Stimulated activated naive CD8-positive, alpha-beta T cell treated with anti-CD3 and anti-CD28 coated beads, Interleukin-15, Interleukin-2, amounts not matched to agents 100 ng/mL and 50 ng/mL, for 24 hours (primary cell): ENCODE measurements around the gene CDC42BPA.
"Not testable (repeated sequence)": the region's sequence is repeated elsewhere in the genome, so short reads cannot be mapped to it uniquely, and the experiment has no call there.

Experiments
- H3K27ac Mint-ChIP-seq: one replicate; pipeline ENCODE4 v1.8.0; 2021; ENCODE audit warnings: mild to moderate bottlenecking, mixed read lengths
- H3K27me3 Mint-ChIP-seq: one replicate; pipeline ENCODE4 v1.8.0; 2021; ENCODE audit warnings: mixed read lengths
- H3K36me3 Mint-ChIP-seq: one replicate; pipeline ENCODE4 v1.8.0; 2021; ENCODE audit warnings: low read depth, mixed read lengths
- H3K4me1 Mint-ChIP-seq: one replicate; pipeline ENCODE4 v1.8.0; 2021; ENCODE audit warnings: low read depth, mixed read lengths
- H3K4me3 Mint-ChIP-seq: one replicate; pipeline ENCODE4 v1.8.0; 2021; ENCODE audit warnings: mild to moderate bottlenecking, mixed read lengths
- H3K9me3 Mint-ChIP-seq: one replicate; pipeline ENCODE4 v1.8.0; 2021; ENCODE audit warnings: mixed read lengths

The CDC42BPA gene

DNA sequence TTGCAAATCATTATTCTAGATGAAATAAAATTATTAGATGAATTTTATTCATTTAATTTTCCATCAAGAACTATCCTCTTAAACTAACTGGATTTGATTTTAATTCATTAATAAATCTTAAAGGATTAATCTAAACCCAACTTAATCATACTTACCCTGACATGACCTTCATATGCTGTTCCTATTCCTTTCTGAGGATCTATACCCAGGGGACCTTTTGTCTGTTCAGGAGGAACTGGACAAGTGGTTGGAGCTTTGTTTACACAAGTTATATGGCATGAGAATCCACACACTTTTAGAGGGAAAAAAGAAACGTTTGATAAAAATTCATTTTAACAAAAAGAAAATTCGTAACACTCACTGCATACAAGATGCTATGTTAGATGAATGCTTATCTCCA, 283.0 kb downstream of the CDC42BPA start:
- peaks cover 4% of the 10 kb centered on the region for H3K9me3 Mint-ChIP-seq
- no peak overlapping the region for H3K27ac Mint-ChIP-seq
- peaks cover 3% of the 10 kb centered on the region for H3K4me1 Mint-ChIP-seq
- no peaks in the 10 kb centered on the region for H3K36me3 Mint-ChIP-seq
- no peak overlapping the region for H3K4me3 Mint-ChIP-seq
- H3K27me3 Mint-ChIP-seq, result no peaks in the 10 kb centered on the region

DNA sequence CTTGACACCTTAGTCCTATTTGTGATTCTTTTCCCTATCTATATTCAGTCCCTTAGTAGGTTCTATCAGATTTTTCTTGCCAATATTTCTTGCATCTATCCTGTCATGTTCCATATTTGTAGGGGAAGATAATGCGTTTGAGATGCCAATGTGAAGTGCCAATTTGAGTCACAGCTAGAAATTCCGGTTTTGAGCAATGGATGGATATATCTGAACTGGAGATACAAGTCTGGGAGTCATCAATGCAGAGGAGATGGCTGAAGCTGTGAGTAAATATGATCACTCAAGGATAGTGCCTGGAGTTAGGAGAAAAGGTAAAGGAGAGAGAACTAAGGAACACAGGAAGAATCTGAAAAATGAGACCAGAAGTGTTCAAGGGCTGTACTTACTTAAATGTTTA, 284.4 kb downstream of the CDC42BPA start:
- H3K4me3 Mint-ChIP-seq, result no peak overlapping the region
- H3K36me3 Mint-ChIP-seq, result no peaks in the 10 kb centered on the region
- H3K9me3 Mint-ChIP-seq, result peaks cover 4% of the 10 kb centered on the region
- no peak overlapping the region for H3K27ac Mint-ChIP-seq
- H3K27me3 Mint-ChIP-seq, result no peaks in the 10 kb centered on the region
- H3K4me1 Mint-ChIP-seq, result peaks cover 3% of the 10 kb centered on the region

DNA sequence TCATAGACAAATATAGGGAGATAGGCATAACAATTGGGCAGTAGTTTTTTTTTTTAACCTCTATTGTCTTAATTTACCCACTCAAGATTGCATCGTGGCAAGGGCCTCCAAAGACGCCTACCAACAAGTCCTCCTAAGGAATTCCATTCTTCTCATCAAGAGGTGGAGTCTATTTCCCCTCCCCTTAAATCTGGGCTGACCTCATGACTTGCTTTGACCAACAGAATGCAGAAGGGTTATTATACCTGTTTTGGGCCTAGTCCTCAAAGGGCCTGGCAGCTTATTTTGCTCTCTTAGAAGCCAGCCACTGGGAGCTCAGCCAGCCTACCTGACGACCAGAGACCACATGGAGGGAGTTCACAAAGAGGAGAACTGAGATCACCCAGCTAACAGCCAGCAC, 285.9 kb downstream of the CDC42BPA start:
- H3K4me1 Mint-ChIP-seq, result peaks cover 3% of the 10 kb centered on the region
- no peak overlapping the region for H3K27ac Mint-ChIP-seq
- no peak overlapping the region for H3K4me3 Mint-ChIP-seq
- H3K27me3 Mint-ChIP-seq, result no peaks in the 10 kb centered on the region
- H3K36me3 Mint-ChIP-seq, result no peaks in the 10 kb centered on the region
- H3K9me3 Mint-ChIP-seq, result peaks cover 4% of the 10 kb centered on the region

DNA sequence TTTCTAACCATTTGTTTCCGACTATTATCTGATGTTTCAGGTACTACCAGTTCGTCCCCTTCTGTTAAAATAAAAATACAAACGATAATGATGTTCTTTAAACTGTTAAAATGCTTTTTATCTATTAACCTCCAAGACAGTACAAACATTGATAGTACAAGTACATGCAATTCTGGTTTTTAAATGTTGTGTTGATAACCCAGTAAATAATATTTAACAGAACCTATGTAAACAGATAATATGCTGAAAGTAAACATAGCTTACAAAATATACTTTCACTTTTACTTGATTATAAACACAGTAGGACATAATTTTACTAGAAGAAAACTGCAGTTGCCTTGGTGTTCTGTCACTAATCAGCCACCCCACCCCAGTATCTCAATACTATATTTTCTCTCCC, 301.3 kb downstream of the CDC42BPA start:
- Mint-ChIP-seq H3K9me3 (peaks cover 8% of the 10 kb centered on the region), H3K4me1 (no peaks in the 10 kb centered on the region), H3K36me3 (no peaks in the 10 kb centered on the region), H3K4me3 (no peak overlapping the region), H3K27me3 (no peaks in the 10 kb centered on the region), H3K27ac (no peak overlapping the region)

DNA sequence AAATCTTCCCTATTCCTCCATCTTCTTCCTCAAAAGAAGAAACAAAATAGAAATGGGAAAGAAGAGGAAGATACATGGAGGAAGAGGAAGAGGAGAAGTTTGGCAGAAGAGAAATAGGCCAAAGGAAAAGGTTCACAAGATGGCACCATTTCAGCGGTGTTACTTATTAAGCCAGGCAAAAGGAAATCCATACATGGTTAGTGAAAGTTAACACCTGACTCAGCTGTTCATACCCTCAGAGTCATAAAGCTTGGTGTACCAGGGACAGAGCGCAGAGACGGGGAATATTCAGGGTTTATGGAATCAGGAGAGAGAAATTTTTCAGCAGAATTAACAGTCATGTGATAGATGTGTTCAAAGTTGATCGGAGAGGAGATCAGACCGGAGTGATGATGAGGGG, 307.6 kb downstream of the CDC42BPA start:
- Mint-ChIP-seq H3K27ac (no peak overlapping the region), H3K4me1 (no peaks in the 10 kb centered on the region), H3K4me3 (no peak overlapping the region), H3K27me3 (no peaks in the 10 kb centered on the region), H3K9me3 (no peaks in the 10 kb centered on the region), H3K36me3 (no peaks in the 10 kb centered on the region)

DNA sequence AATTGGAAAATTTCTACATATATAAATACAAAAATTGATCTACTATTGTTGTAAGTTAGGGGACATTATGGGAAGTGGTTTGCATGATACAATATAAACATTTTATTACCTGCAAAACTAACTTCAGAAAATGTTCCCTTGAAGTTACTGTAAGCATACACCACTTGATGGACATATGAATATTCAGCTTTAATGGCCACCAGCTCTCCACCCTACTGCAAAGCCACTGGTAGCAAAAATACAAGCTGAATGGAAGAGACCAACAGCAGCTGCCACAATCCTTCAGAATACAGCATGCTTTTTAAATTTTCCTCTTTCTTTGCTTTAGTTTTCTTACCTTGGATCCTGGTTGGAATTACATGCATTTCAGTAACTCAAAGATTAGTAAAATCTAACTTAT, 308.4 kb downstream of the CDC42BPA start:
- no peak overlapping the region for H3K27ac Mint-ChIP-seq
- no peaks in the 10 kb centered on the region for H3K27me3 Mint-ChIP-seq
- H3K9me3 Mint-ChIP-seq, result no peaks in the 10 kb centered on the region
- H3K4me1 Mint-ChIP-seq, result no peaks in the 10 kb centered on the region
- H3K4me3 Mint-ChIP-seq, result no peak overlapping the region
- no peaks in the 10 kb centered on the region for H3K36me3 Mint-ChIP-seq

DNA sequence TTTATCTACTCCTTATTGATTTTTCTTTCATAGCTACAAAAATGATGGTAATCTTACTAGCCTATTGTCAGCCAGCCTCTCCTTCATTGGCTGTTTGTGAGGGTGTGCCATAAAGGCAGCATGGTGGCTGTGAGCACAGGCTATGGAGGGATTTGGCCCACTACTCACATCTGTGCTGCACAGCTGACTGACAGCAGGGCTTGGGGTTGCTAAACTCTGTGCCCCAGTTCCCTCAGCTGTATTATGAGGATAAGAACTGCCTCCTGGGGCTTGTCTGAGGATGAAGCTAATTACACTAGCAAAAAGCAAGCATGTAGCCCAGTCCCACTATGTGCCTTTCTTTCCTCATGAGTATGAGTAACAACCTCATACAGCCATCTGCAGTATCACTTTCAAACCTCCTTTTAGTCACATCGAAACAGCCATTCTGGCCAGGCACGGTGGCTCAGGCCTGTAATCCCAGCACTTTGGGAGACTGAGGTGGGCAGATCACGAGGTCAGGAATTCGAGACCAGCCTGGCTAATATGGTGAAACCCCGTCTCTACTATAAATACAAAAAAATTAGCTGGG, 312.0 kb downstream of the CDC42BPA start:
- no peaks in the 10 kb centered on the region for H3K36me3 Mint-ChIP-seq
- no peaks in the 10 kb centered on the region for H3K9me3 Mint-ChIP-seq
- no peaks in the 10 kb centered on the region for H3K27me3 Mint-ChIP-seq
- H3K27ac Mint-ChIP-seq, result no peak overlapping the region
- H3K4me1 Mint-ChIP-seq, result no peaks in the 10 kb centered on the region
- no peak overlapping the region for H3K4me3 Mint-ChIP-seq

DNA sequence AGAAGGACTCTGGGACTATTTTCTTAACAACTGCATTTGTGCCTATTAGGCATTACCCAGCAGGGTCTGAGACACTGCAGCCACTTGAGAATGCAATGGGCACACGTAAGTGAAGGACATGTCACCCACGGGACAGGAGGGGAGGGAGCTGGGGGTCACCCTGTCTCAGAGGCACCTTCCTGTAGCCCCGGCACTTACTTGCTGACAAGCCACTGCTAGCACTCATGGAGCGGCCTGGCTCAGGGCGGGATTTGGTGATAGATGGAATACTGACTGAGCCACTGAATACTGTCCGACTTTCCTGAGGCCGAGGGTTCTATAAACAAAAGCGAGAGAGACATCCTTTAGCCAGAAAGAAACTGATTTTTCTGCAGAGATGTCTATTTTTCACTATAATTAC, 313.5 kb downstream of the CDC42BPA start:
- H3K36me3 Mint-ChIP-seq, result no peaks in the 10 kb centered on the region
- no peak overlapping the region for H3K27ac Mint-ChIP-seq
- no peaks in the 10 kb centered on the region for H3K27me3 Mint-ChIP-seq

DNA sequence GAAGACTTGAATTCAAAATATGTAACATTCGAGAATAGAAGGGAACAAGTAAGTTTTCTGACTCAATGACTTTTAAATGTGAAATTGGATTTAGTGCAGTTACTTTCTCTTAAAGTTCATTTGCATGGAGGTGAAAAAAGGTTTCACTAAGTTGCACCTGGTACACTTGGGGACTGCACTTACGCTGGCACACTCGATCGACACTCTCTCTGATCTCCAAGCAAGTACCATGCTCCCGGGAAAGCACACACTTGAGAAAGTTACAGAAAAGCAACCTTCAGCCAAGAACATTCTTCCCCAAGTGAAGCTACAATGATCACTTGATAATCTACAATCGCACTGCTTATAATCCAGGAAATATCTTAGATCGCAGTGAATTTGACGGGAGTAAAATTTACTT, 315.1 kb downstream of the CDC42BPA start:
- H3K4me1 Mint-ChIP-seq, result no peaks in the 10 kb centered on the region
- H3K27me3 Mint-ChIP-seq, result no peaks in the 10 kb centered on the region
- H3K4me3 Mint-ChIP-seq, result no peak overlapping the region
- H3K9me3 Mint-ChIP-seq, result no peaks in the 10 kb centered on the region
- H3K27ac Mint-ChIP-seq, result no peak overlapping the region
- no peaks in the 10 kb centered on the region for H3K36me3 Mint-ChIP-seq

More for the DNA sequence above, 313.5 kb downstream of the CDC42BPA start:
- H3K4me1 Mint-ChIP-seq, result no peaks in the 10 kb centered on the region
- H3K4me3 Mint-ChIP-seq, result no peak overlapping the region
- H3K9me3 Mint-ChIP-seq, result no peaks in the 10 kb centered on the region

DNA sequence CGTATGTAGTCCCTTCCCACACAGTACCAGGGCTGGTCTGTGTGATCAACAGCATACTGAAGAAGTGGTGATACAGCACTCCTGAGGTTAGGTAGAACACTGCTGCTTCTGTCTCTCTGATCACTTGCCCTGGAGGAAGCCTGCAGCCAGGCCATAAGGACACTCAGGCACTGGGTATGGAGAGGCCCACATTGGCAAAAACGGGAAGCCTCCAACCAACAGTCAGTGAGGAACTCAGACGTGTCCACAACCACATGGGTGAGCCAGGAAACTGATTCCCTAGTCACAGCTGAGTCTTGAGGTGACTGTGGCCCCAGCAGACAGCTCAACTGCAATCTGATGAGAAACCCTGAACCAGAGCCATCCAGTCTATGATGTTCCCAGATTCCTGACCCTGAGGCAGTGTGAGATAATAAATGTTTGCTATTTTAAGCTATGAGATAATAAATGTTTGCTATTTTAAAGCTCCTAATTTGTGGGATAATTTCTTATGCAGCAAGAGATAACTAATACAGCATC, 315.7 kb downstream of the CDC42BPA start:
- no peaks in the 10 kb centered on the region for H3K27me3 Mint-ChIP-seq

DNA sequence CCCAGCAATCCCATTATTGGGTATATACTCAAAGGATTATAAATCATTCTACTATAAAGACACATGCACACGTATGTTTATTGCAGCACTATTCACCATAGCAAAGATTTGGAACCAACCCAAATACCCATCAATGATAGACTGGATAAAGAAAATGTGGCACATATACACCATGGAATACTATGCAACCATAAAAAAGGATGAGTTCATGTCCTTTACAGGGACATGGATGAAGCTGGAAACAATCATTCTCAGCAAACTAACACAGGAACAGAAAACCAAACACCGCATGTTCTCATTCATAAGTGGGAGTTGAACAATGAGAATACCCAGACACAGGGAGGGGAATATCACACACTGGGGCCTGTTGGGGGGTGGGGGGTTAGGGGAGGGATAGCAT, 318.7 kb downstream of the CDC42BPA start:
- not testable (repeated sequence) for H3K4me3 Mint-ChIP-seq, H3K27me3 Mint-ChIP-seq, H3K9me3 Mint-ChIP-seq, H3K4me1 Mint-ChIP-seq, H3K27ac Mint-ChIP-seq, H3K36me3 Mint-ChIP-seq

More for the DNA sequence above, 315.7 kb downstream of the CDC42BPA start:
- no peaks in the 10 kb centered on the region for H3K9me3 Mint-ChIP-seq
- no peaks in the 10 kb centered on the region for H3K4me1 Mint-ChIP-seq
- no peak overlapping the region for H3K4me3 Mint-ChIP-seq
- no peaks in the 10 kb centered on the region for H3K36me3 Mint-ChIP-seq
- no peak overlapping the region for H3K27ac Mint-ChIP-seq

DNA sequence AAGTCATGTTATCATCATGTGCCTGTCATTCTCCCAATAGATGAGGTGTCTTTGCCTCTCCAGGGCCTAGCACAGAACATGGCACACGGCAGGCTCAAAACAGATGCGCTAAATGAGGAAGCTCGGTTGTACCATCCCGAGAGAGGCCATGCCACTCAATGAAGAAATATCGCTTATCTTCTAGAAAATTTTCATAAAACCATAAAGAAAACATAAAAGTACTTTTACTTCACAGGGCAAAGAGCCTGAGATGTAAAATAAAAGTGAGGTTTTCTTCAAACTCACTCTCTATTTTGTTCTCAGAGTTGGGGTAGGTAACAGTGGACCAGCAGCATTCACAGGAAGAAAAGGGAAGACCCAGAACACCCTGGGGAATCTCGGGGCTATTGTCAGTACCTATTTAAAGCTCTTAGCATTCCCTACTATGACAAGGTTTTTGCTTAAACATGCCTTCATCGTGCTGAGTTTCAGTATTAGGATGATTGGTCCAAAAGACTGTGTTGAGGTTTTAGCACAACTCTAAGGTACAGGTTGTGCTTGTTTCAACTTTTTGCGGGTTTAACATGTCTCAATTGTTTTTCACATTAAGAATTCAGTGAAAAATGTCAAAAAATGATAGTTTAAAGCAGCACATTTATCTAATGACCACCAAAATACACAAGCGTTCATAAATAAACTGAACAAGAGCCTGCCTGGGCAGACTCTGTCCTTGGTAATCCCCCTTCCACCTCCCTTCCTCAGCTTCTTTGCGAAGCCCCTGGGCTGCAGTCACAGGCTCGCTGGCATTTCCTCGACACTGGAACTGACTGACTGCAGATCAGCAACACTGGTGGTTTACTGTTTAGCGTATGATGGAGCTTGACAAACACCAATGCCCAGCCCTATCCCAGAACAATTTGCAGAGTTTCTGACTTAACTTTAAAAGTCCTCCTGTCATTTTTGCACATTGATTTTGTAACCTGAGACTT, 322.6 kb downstream of the CDC42BPA start:
- Mint-ChIP-seq H3K27ac (no peak overlapping the region), H3K9me3 (no peaks in the 10 kb centered on the region), H3K4me3 (no peak overlapping the region), H3K4me1 (peaks cover 2% of the 10 kb centered on the region), H3K36me3 (no peaks in the 10 kb centered on the region), H3K27me3 (no peaks in the 10 kb centered on the region)

DNA sequence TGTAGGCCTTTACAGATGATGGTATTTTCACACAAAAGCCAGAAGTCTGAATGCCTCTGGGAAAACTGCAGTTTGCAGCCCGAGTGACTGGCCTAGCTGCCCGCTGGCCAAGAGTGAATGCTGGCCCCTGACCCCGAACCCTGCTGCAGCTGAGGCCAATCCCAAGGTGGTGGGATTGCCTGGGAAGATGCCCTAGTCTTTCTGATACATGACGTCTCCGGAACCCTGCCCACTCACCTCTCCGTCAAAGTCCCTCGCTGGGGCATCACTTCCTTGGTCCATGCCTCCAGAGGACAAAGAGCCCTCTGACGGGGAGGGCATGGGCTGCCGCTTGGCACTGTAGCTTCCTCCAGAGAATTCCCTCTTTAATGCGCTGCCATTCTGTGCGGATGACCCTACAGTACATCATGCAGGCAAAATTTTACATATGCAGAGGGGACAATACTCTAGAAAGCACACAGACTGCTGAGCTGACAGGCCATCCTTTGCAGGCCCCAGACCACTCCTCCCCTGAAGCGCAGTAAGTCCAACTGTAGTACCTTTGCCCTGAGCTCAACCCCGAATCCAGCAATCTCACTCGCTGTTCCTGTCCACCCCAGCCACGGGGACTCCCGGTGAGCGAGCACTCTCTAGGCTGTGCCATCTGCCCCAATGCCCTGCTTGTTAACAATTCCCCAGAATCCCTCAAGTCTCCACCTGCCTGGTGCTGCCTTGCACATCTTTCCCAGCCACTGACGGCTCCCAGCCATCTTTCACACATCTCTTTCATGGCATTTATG, 323.5 kb downstream of the CDC42BPA start:
- Mint-ChIP-seq H3K4me1 (peaks cover 10% of the 10 kb centered on the region), H3K9me3 (no peaks in the 10 kb centered on the region), H3K36me3 (no peaks in the 10 kb centered on the region), H3K27me3 (no peaks in the 10 kb centered on the region), H3K27ac (no peak overlapping the region), H3K4me3 (no peak overlapping the region)

DNA sequence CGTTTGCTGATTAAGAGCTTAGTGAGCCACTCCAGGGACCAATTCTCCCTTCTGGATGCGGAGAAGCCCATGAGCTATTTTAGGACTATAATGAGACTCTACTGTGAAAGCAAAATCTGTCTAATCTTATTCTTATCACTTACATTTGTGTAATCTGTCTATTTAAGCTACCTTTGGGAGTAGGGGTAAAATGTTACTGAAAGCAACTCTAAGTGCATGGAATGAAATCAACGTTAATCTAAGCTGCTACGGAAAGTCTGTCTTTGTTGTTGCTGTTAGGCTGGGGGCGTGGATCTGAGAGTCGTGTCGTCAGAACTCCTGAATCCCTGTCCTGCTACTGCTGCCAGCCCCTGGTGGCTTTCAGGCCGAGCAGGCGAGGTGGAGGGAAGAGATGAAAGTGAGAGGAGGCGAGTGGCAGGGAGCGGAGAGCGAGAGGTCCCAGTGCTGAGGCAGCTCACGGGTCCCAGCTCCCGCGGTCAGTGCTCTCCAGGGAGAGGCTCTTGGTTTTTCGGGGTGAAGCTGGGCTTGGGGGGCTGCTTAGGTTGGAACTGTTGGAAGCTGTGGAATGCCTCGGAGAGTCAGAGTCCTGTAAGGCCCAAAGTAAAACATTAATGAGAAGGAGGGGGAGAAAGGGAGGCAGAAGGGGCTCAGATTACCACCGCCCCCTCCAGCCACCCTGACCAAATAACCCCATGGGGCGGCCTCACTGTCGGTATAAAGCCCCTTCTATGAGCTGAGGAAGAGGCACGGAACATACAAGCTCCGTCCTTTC, 324.3 kb downstream of the CDC42BPA start:
- Mint-ChIP-seq H3K4me3 (no peak overlapping the region), H3K27me3 (no peaks in the 10 kb centered on the region), H3K27ac (no peak overlapping the region)

More for the DNA sequence above, 324.3 kb downstream of the CDC42BPA start:
- H3K36me3 Mint-ChIP-seq, result no peaks in the 10 kb centered on the region
- peaks cover 17% of the 10 kb centered on the region for H3K4me1 Mint-ChIP-seq
- H3K9me3 Mint-ChIP-seq, result no peaks in the 10 kb centered on the region
